ENCODE measurements around the gene PARN. TPM values are rescaled to one million over a fixed set of nuclear protein-coding genes. Genes with fewer than 3 reads are reported as not detected.

Gene PARN
- total and polyA plus RNA-seq, 9 of the 15 experiments (the other 6 are each of a cell fraction or from before 2014, with no cell fraction given): 9.6 to 51.3 (median 40.4) TPM

DNA sequence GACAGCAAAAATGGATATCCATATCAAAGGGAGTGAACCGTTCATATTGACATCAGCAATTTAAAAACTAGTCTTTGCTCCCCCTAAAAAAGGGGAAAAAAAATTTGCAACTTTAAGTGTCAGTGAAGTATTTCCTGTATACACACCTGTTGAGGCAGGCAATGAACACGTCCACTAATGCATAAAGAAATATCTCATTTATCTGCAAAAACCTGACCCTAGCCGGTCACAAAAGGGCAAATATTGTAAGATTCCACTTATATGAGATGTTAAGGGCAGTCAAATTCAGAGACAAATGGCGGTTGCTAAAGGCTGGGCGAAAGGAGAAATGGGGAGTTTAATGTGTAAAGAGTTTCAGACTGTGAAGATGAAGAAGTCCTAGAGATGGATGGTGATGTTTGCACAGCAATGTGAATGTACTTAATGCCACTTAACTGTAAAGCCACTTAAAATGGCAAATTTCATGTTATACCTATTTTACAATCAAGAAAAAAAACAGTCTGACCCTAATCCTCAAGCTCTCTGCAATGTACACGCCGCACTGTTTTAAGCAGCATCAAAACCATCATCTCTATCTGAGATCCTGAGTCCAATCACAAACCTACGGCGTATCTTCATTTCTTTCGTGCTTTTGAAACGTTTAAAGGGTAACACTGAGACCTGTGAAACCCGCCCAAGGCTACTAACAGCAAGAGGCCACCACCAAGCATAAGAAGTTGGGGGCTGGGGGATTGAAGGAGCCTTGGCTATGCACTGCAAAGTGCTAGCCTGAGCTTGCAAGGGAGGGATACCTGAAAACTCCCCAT lies 1.1 kb downstream of the PARN start:
- 22% methylated on average over 12 of the region's 12 CpGs for WGBS (ENCODE audit: insufficient coverage, low coverage, missing lambda C conversion rate)
- Histone ChIP-seq H3K36me3 (ENCODE audit: control insufficient read depth, insufficient read depth, low read length) (peaks cover 38% of the 10 kb centered on the region), H3K4me2 (ENCODE audit: insufficient read depth, low read length) (peak overlapping the region; percentile 93), H3K79me2 (ENCODE audit: control insufficient read depth, insufficient read depth, low read length) (peaks cover 47% of the 10 kb centered on the region), H3K9ac (ENCODE audit: insufficient read depth in 1 of 2, low read depth in 2 of 2, low read length in 2 of 2) (peak overlapping the region; percentile 96 to 100), H3K4me3 (peak overlapping the region; percentile 83), H3K9me3 (replicated peaks; ENCODE audit: control insufficient read depth, insufficient read depth, low read depth, low read length) (no peaks in the 10 kb centered on the region), H2AFZ (ENCODE audit: low read depth, low read length) (peak overlapping the region; percentile 77), H4K20me1 (replicated peaks; ENCODE audit: control insufficient read depth, insufficient read depth, low read length) (peaks cover 2% of the 10 kb centered on the region; the same call in 1 of the 2 replicates), H3K27ac (ENCODE audit: extremely low read depth, low read depth, low read length) (peak overlapping the region; percentile 99), H3K27me3 (ENCODE audit: control insufficient read depth in 2 of 2, insufficient read depth in 2 of 2, low read length in 2 of 2) (no peaks in the 10 kb centered on the region), H3K9me1 (ENCODE audit: control insufficient read depth, insufficient read depth, low read length) (no peaks in the 10 kb centered on the region), H3K4me1 (replicated peaks in 1 of 2; ENCODE audit: control insufficient read depth in 2 of 2, insufficient read depth in 2 of 2, low read length in 2 of 2) (peaks cover 17 to 28% of the 10 kb centered on the region in 2 experiments)
- intact Hi-C loops (cut with micrococcal nuclease): no loop called here
- peak in 1 of 4 experiments; percentile 35 for DNase-seq (ENCODE audit: extremely low read depth in 1 of 4, low spot score in 3 of 4)
- in situ Hi-C loops (cut with MboI): loop anchor here (25.0 kb wide), 1 partner anchor 1883 kb away; no protein-coding TSS in a partner anchor
- TF ChIP-seq ZNF780A (CRISPR knock-in tag; IDR thresholded peaks at IDR 0.05): no peak
- TF ChIP-seq FUS (optimal IDR thresholded peaks at IDR 0.05; ENCODE audit: low read depth, low read length): no peak
- no peak for TF ChIP-seq GTF2E2 (tag; IDR thresholded peaks at IDR 0.05)
- TF ChIP-seq, protein P1, sequence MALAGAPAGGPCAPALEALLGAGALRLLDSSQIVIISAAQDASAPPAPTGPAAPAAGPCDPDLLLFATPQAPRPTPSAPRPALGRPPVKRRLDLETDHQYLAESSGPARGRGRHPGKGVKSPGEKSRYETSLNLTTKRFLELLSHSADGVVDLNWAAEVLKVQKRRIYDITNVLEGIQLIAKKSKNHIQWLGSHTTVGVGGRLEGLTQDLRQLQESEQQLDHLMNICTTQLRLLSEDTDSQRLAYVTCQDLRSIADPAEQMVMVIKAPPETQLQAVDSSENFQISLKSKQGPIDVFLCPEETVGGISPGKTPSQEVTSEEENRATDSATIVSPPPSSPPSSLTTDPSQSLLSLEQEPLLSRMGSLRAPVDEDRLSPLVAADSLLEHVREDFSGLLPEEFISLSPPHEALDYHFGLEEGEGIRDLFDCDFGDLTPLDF (CRISPR knock-in tag; IDR thresholded peaks at IDR 0.05): 0 out of 2 replicates have a peak, but pooled peaks have one; percentile 10
- no peak for ATAC-seq
- POLR2A ChIA-PET: interaction anchor here (0.6 to 1.8 kb wide), 7 partner anchors 8 to 411 kb away, joined by 3 to 10 read pairs (median 4); no protein-coding TSS in a partner anchor
- CTCF ChIA-PET (ENCODE audit: low intra/inter-chr PET ratio): no interaction called here
- FAIRE-seq: peak; percentile 11
- no TSS peak for BruUV-seq (replicated peaks)

Data from K562 (cell line).